Endothelial cell of umbilical vein (primary cell): Measurements from ENCODE around the gene KPNA1. TPM values are rescaled to one million over a fixed set of nuclear protein-coding genes. Genes with fewer than 3 reads are reported as not detected.

Experiments used
- BruUV-seq: library from RNA; stranded (reverse); fragments of 400-500 nt; replicated peaks from 2 replicates; lab custom pipeline; 2021; lab: Mats Ljungman, UMichigan
- CTCF ChIA-PET: fragments of 300-600, 350-600 bp; sonication (Branson Sonifier 250); formaldehyde crosslinking; loops from one replicate; lab custom pipeline; 2021; ENCODE audit warnings: antibody characterized with exemption, inconsistent platforms; lab: Charles Lee
- POLR2A ChIA-PET: fragments of 300-600, 350-600 bp; sonication (Branson Sonifier 250); formaldehyde crosslinking; loops from one replicate; lab custom pipeline; 2021; ENCODE audit warnings: antibody characterized with exemption, inconsistent platforms; lab: Charles Lee
- DNase-seq: peaks from one replicate; pipeline ENCODE4 v3.0.0-alpha.2; 2011; ENCODE audit warnings: low read depth, low spot score
- FAIRE-seq: peaks from 2 replicates; lab custom pipeline; 2011; peaks lifted over from hg19 to GRCh38; lab: Jason Lieb, UNC
- H2AFZ ChIP-seq: 2 replicates; pipeline ENCODE4 v1.6.0; 2012; ENCODE audit warnings: low read depth, low read length, control low read depth, inconsistent platforms
- H3K27ac ChIP-seq: 2 replicates; pipeline ENCODE4 v1.5.1; 2011; ENCODE audit warnings: low read depth, mild to moderate bottlenecking, control low read depth, low read length, moderate library complexity; ENCODE audit not compliant: insufficient read depth
- H3K27me3 ChIP-seq, 2 experiments: 2 replicates each; pipeline versions ENCODE4 v1.6.0 to v1.6.1; 2011; ENCODE audit warnings: low read length in 2 of 2, mixed read lengths in 1 of 2; ENCODE audit not compliant: control insufficient read depth in 2 of 2, insufficient read depth in 2 of 2
- H3K36me3 ChIP-seq, 2 experiments: 2 replicates in 1 of 2; 3 replicates in 1 of 2; pipeline ENCODE4 v1.5.1; 2011; ENCODE audit warnings: low read length in 2 of 2, mild to moderate bottlenecking in 1 of 2, moderate library complexity in 1 of 2; ENCODE audit not compliant: control insufficient read depth in 2 of 2, insufficient read depth in 2 of 2; ENCODE audit errors: extremely low read depth in 1 of 2
- H3K4me1 ChIP-seq: 3 replicates; pipeline ENCODE4 v1.5.1; 2011; ENCODE audit warnings: mild to moderate bottlenecking, low read length; ENCODE audit not compliant: control insufficient read depth, insufficient read depth; ENCODE audit errors: extremely low read depth
- H3K4me2 ChIP-seq: 2 replicates; pipeline ENCODE4 v1.6.1; 2011; ENCODE audit warnings: low read length, control low read depth, mixed read lengths; ENCODE audit not compliant: insufficient read depth
- H3K4me3 ChIP-seq, 3 experiments: fragments of 200-600 bp in 1 of 3; sonication (generic), shearing (Covaris generic) in 1 of 3; replicated peaks in 1 of 3; 2 replicates each; pipeline ENCODE4 v1.5.1; 2011 to 2016; ENCODE audit warnings: control low read depth in 3 of 3, low read length in 3 of 3, mild to moderate bottlenecking in 2 of 3, inconsistent platforms in 1 of 3, low read depth in 1 of 3, moderate library complexity in 1 of 3; ENCODE audit not compliant: insufficient read depth in 1 of 3
- H3K79me2 ChIP-seq: 2 replicates; pipeline ENCODE4 v1.6.0; 2012; ENCODE audit warnings: low read length, inconsistent platforms; ENCODE audit not compliant: control insufficient read depth, insufficient read depth
- H3K9ac ChIP-seq: replicated peaks from 2 replicates; pipeline ENCODE3; 2011; ENCODE audit warnings: low read length, control low read depth; ENCODE audit not compliant: insufficient read depth; ENCODE audit errors: extremely low read depth
- H3K9me1 ChIP-seq: replicated peaks from 3 replicates; pipeline ENCODE4 v1.6.0; 2011; ENCODE audit warnings: mild to moderate bottlenecking, low read length; ENCODE audit not compliant: control insufficient read depth, insufficient read depth; ENCODE audit errors: extremely low read depth
- H3K9me3 ChIP-seq: replicated peaks from 2 replicates; pipeline ENCODE4 v1.5.1; 2012; ENCODE audit warnings: low read length, inconsistent platforms; ENCODE audit not compliant: control insufficient read depth, insufficient read depth
- H4K20me1 ChIP-seq: replicated peaks from 2 replicates; pipeline ENCODE3; 2011; ENCODE audit warnings: mild to moderate bottlenecking, low read length; ENCODE audit not compliant: control insufficient read depth, insufficient read depth; ENCODE audit errors: extremely low read depth
- EZH2 ChIP-seq: IDR thresholded peaks from 2 replicates; pipeline ENCODE4 v1.6.1; 2012; ENCODE audit warnings: borderline replicate concordance, low read depth, mild to moderate bottlenecking, moderate library complexity, low read length, inconsistent platforms; ENCODE audit not compliant: severe bottlenecking
- FOS ChIP-seq: IDR thresholded peaks from 2 replicates; pipeline ENCODE4 v1.6.1; 2011; ENCODE audit warnings: mild to moderate bottlenecking, low read length, moderate library complexity, borderline replicate concordance; ENCODE audit not compliant: insufficient read depth
- GATA2 ChIP-seq: IDR thresholded peaks from 2 replicates; pipeline ENCODE4 v1.7.0; 2011; ENCODE audit warnings: low read depth, mild to moderate bottlenecking, moderate library complexity, mixed read lengths, low read length; ENCODE audit not compliant: insufficient read length, insufficient read depth
- JUN ChIP-seq: IDR thresholded peaks from 2 replicates; pipeline ENCODE4 v1.6.1; 2011; ENCODE audit warnings: borderline replicate concordance, low read depth; ENCODE audit not compliant: insufficient read length, insufficient read depth
- MAX ChIP-seq: IDR thresholded peaks from 2 replicates; pipeline ENCODE4 v1.6.1; 2011; ENCODE audit not compliant: insufficient read depth, insufficient read length
- MYC ChIP-seq: IDR thresholded peaks from one replicate; pipeline ENCODE4 v1.6.1; 2011; ENCODE audit warnings: mild to moderate bottlenecking, low read depth, low read length
- POLR2A ChIP-seq: IDR thresholded peaks from 2 replicates; pipeline ENCODE4 v1.6.1; 2012; ENCODE audit warnings: low read depth, mild to moderate bottlenecking, control low read depth, low read length
- POLR2AphosphoS5 ChIP-seq: IDR thresholded peaks from 2 replicates; pipeline ENCODE4 v1.6.1; 2012; ENCODE audit warnings: low read depth, mild to moderate bottlenecking, control low read depth, low read length, moderate library complexity; ENCODE audit not compliant: insufficient read depth
- dilution Hi-C: fragments of 300-500 bp; cut with MboI; formaldehyde crosslinking; loops from one replicate; pipeline ENCODE4 v1.15.0; 2019; ENCODE audit warnings: low sequenced_read_pairs; ENCODE audit not compliant: extremely low pct_ligation_motif_present
- intact Hi-C: fragments of 100-400 bp; cut with micrococcal nuclease; formaldehyde crosslinking; loops from one replicate; pipeline ENCODE4 v1.10.0; 2022
- polyA plus RNA-seq, 4 experiments: library from polyadenylated mRNA; depleted of rRNA in 3 of 4; stranded (reverse) in 3 of 4; unstranded in 1 of 4; fragments of >200 nt; gene quantifications; 2 replicates each; pipeline versions ENCODE4 v1.2.1 to v1.2.3, GENCODE V29; 2011 to 2012; ENCODE audit warnings: missing spikeins in 1 of 4
- total RNA-seq: library from RNA; stranded (reverse); gene quantifications from 2 replicates; pipeline ENCODE4 v1.2.3, GENCODE V29; 2021
- TF ChIP-seq, protein P1 (sequence below), 2 donors: IDR thresholded peaks; 1 replicate in 1 of 2; 2 replicates in 1 of 2; pipeline ENCODE4 v1.5.1; 2011; ENCODE audit warnings: low read length in 2 of 2, mild to moderate bottlenecking in 2 of 2, moderate library complexity in 2 of 2, control low read depth in 1 of 2, inconsistent platforms in 1 of 2, low read depth in 1 of 2; ENCODE audit not compliant: insufficient read depth in 1 of 2; ENCODE audit errors: extremely low read depth in 1 of 2

KPNA1 gene
- total and polyA plus RNA-seq, 2 donors (not counting 3 experiments of a cell fraction or from before 2014, with no cell fraction given) = 24.4 to 110 TPM

GRCh38 chr3:122427857-122428471 is 86.8 kb downstream of the KPNA1 start:
- intact Hi-C loops = no loop called here
- BruUV-seq = no TSS peak
- no peak overlapping the region for H3K27ac ChIP-seq
- DNase-seq = no peak
- H3K4me3 ChIP-seq = no peak overlapping the region
- CTCF ChIA-PET = interaction anchor here (1.5 kb wide), 1 partner anchor 35 kb away, joined by 5 read pairs; no protein-coding TSS in a partner anchor
- POLR2A ChIA-PET = no interaction called here
- no peak overlapping the region for H3K4me2 ChIP-seq
- no peak overlapping the region for H3K9ac ChIP-seq
- TF ChIP-seq GATA2 (no peak), FOS (no peak)
- TF ChIP-seq, protein P1, sequence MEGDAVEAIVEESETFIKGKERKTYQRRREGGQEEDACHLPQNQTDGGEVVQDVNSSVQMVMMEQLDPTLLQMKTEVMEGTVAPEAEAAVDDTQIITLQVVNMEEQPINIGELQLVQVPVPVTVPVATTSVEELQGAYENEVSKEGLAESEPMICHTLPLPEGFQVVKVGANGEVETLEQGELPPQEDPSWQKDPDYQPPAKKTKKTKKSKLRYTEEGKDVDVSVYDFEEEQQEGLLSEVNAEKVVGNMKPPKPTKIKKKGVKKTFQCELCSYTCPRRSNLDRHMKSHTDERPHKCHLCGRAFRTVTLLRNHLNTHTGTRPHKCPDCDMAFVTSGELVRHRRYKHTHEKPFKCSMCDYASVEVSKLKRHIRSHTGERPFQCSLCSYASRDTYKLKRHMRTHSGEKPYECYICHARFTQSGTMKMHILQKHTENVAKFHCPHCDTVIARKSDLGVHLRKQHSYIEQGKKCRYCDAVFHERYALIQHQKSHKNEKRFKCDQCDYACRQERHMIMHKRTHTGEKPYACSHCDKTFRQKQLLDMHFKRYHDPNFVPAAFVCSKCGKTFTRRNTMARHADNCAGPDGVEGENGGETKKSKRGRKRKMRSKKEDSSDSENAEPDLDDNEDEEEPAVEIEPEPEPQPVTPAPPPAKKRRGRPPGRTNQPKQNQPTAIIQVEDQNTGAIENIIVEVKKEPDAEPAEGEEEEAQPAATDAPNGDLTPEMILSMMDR (IDR thresholded peaks at IDR 0.05; ENCODE audit: extremely low read depth in 1 of 2, insufficient read depth in 1 of 2, low read depth in 1 of 2, low read length in 2 of 2) = no peak
- no peaks in the 10 kb centered on the region for H3K79me2 ChIP-seq
- H3K9me3 ChIP-seq = no peaks in the 10 kb centered on the region
- FAIRE-seq = no peak
- dilution Hi-C loops = no loop called here
- H3K27me3 ChIP-seq = no peaks in the 10 kb centered on the region
- H3K4me1 ChIP-seq = no peaks in the 10 kb centered on the region
- peaks cover 13 to 17% of the 10 kb centered on the region in 2 experiments for H3K36me3 ChIP-seq
- H2AFZ ChIP-seq = no peak overlapping the region
- no peaks in the 10 kb centered on the region for H3K9me1 ChIP-seq
- no peaks in the 10 kb centered on the region for H4K20me1 ChIP-seq

- Histone ChIP-seq H3K36me3 (peaks cover 10 to 15% of the 10 kb centered on the region in 2 experiments), H3K4me3 (no peak overlapping the region), H3K9ac (no peak overlapping the region), H3K27ac (no peak overlapping the region), H3K4me2 (no peak overlapping the region), H3K4me1 (peaks cover 2% of the 10 kb centered on the region), H3K9me1 (no peaks in the 10 kb centered on the region), H3K79me2 (no peaks in the 10 kb centered on the region), H2AFZ (no peak overlapping the region), H3K9me3 (no peaks in the 10 kb centered on the region), H3K27me3 (no peaks in the 10 kb centered on the region), H4K20me1 (no peaks in the 10 kb centered on the region)
- BruUV-seq = no TSS peak
- dilution Hi-C loops (no loop called here), intact Hi-C loops (no loop called here)
- ChIA-PET CTCF (no interaction called here), POLR2A (no interaction called here)
- FAIRE-seq (no peak), DNase-seq (no peak)
- no peak for TF ChIP-seq MAX
- TF ChIP-seq POLR2A = no peak
- TF ChIP-seq POLR2AphosphoS5 = no peak
- TF ChIP-seq, protein P1 (IDR thresholded peaks at IDR 0.05; ENCODE audit: extremely low read depth in 1 of 2, insufficient read depth in 1 of 2, low read depth in 1 of 2, low read length in 2 of 2) = no peak
- no peak for TF ChIP-seq MYC
- TF ChIP-seq JUN = no peak
- TF ChIP-seq EZH2 = no peak
- no peak for TF ChIP-seq FOS
- no peak for TF ChIP-seq GATA2
Observed at GRCh38 chr3:122421836-122422235, 92.9 kb downstream of the KPNA1 start.
